Thymus (tissue), 11 donors: ENCODE measurements around the gene SEC61B. TPM values are rescaled to one million over a fixed set of nuclear protein-coding genes. Genes with fewer than 3 reads are reported as not detected.
A peak's percentile ranks its signal among the peaks of the same experiment; 100 is the strongest.

Experiments used
- DNase-seq, 9 donors: peaks; one replicate each; pipeline ENCODE4 v3.0.0-alpha.2; 2013; ENCODE audit warnings: low spot score in 9 of 9, low read depth in 6 of 9, missing footprints in 1 of 9
- H3K27ac ChIP-seq, 2 donors: one replicate each; pipeline ENCODE4 v1.5.1; 2013; ENCODE audit warnings: control low read depth in 1 of 2, low read depth in 1 of 2, low read length in 1 of 2, mild to moderate bottlenecking in 1 of 2, moderate library complexity in 1 of 2
- H3K27me3 ChIP-seq, 2 donors: one replicate each; pipeline ENCODE4 v1.5.1; 2013; ENCODE audit warnings: low read length in 1 of 2; ENCODE audit not compliant: control insufficient read depth in 2 of 2, insufficient read depth in 1 of 2
- H3K36me3 ChIP-seq, 2 donors: one replicate each; pipeline ENCODE4 v1.5.1; 2013; ENCODE audit warnings: low read length in 1 of 2, mild to moderate bottlenecking in 1 of 2, moderate library complexity in 1 of 2; ENCODE audit not compliant: control insufficient read depth in 2 of 2, insufficient read depth in 2 of 2
- H3K4me1 ChIP-seq, 2 donors: one replicate each; pipeline ENCODE4 v1.5.1; 2013; ENCODE audit warnings: low read length in 2 of 2; ENCODE audit not compliant: control insufficient read depth in 2 of 2, insufficient read depth in 2 of 2
- H3K4me3 ChIP-seq, 2 donors: one replicate each; pipeline ENCODE4 v1.5.1; 2013; ENCODE audit warnings: low read length in 2 of 2, control low read depth in 1 of 2, mild to moderate bottlenecking in 1 of 2
- H3K9me3 ChIP-seq, 2 donors: one replicate each; pipeline ENCODE4 v1.5.1; 2013; ENCODE audit warnings: low read length in 1 of 2, mild to moderate bottlenecking in 1 of 2; ENCODE audit not compliant: control insufficient read depth in 2 of 2, insufficient read depth in 1 of 2
- WGBS: extraction: QIAGEN DNeasy Blood & Tissue Kit; methylation state at CpG from one replicate; pipeline ENCODE4 v1.1.7; 2013; 5-methylcytosine and 5-hydroxymethylcytosine counted together
- polyA plus RNA-seq: library from polyadenylated mRNA; stranded (reverse); fragments of 200-250 nt; gene quantifications from one replicate; pipeline ENCODE4 v1.2.3, GENCODE V29; 2013
- total RNA-seq: library from RNA; stranded (reverse); fragments of 120-200 nt; gene quantifications from one replicate; pipeline ENCODE4 v1.2.4, GENCODE V29; 2013
- donor health status: healthy.

Gene SEC61B
- total and polyA plus RNA-seq, 2 donors: 197 to 340 TPM

DNA sequence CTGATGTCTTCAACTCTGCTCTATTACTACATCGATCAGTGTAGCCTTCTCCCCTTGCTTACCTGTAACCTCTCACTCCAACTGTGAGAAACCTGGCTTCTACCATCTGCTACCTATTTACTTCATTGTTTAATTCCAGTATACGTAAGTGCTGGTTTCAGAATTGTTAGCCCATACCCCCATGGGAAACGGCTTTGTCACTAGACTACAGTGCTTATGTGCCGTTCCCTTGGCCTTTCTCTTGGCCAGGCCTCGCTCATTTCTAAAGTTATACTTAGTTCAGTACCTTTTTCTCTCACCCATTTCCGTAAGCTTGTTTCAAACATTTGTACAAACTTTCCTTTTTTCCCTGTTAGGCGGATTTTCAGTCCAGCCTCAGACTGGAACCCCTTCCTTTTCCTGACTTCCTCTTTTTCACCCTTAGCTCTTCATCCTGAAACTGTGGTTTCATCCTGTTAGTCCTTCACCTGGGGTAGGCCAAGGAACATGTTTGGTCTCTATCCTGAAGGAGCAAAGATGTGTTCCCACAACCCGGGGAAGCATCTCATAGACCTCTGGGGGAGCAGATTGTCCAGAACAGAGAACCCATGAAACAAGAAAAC lies 22.0 kb upstream of the SEC61B start:
- no peaks in the 10 kb centered on the region for H3K9me3 ChIP-seq
- no peaks in the 10 kb centered on the region for H3K27me3 ChIP-seq
- H3K36me3 ChIP-seq: no peaks in the 10 kb centered on the region
- H3K4me3 ChIP-seq: no peak overlapping the region
- 97% methylated on average over 8 of the region's 8 CpGs for WGBS
- H3K4me1 ChIP-seq: no peaks in the 10 kb centered on the region
- DNase-seq: no peak
- H3K27ac ChIP-seq: no peak overlapping the region

DNA sequence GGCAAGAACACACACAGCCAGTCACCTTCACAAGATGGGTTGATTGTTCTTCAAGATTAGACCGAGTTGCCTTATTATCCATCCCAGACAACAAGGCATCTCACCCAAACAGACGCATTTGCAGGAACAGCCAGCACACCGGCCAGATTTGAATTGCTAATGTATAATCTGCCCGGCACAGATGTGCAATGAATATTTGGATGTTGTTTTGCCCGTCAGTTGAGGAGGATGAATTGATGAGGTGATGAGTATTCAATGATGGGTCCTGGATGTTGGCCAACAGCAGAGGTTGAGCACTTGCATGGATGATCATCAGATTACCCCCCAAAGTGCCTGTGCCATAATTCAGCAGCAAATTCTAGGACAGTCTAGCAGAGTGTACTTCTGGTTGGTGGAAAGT lies 20.5 kb upstream of the SEC61B start:
- Histone ChIP-seq H3K27ac (no peak overlapping the region), H3K27me3 (no peaks in the 10 kb centered on the region), H3K9me3 (no peaks in the 10 kb centered on the region), H3K4me3 (no peak overlapping the region), H3K4me1 (no peaks in the 10 kb centered on the region), H3K36me3 (no peaks in the 10 kb centered on the region)
- DNase-seq: no peak
- WGBS: 94% methylated on average over 5 of the region's 5 CpGs

GRCh38 chr9:99210572-99210971 lies 11.5 kb upstream of the SEC61B start:
- peaks cover 0 to 9% of the 10 kb centered on the region in 2 donors for H3K9me3 ChIP-seq

GRCh38 chr9:99211746-99212145 lies 10.3 kb upstream of the SEC61B start:
- no peak overlapping the region for H3K27ac ChIP-seq
- H3K9me3 ChIP-seq: peaks cover 0 to 9% of the 10 kb centered on the region in 2 donors
- peaks cover 4 to 7% of the 10 kb centered on the region in 2 donors for H3K36me3 ChIP-seq
- no peaks in the 10 kb centered on the region for H3K4me1 ChIP-seq
- no peaks in the 10 kb centered on the region for H3K27me3 ChIP-seq
- DNase-seq: no peak
- WGBS: 95% methylated on average over 1 of the region's 1 CpG
- H3K4me3 ChIP-seq: no peak overlapping the region

More at GRCh38 chr9:99210572-99210971, 11.5 kb upstream of the SEC61B start:
- Histone ChIP-seq H3K27me3 (no peaks in the 10 kb centered on the region), H3K4me3 (no peak overlapping the region), H3K36me3 (peaks cover 4 to 7% of the 10 kb centered on the region in 2 donors), H3K4me1 (no peaks in the 10 kb centered on the region), H3K27ac (no peak overlapping the region)
- no peak for DNase-seq

GRCh38 chr9:99213197-99213596 lies 8.9 kb upstream of the SEC61B start:
- no peaks in the 10 kb centered on the region for H3K27me3 ChIP-seq
- H3K27ac ChIP-seq: no peak overlapping the region
- H3K36me3 ChIP-seq: peaks cover 9 to 18% of the 10 kb centered on the region in 2 donors
- H3K4me1 ChIP-seq: no peaks in the 10 kb centered on the region
- WGBS: 56% methylated on average over 1 of the region's 1 CpG
- DNase-seq: no peak
- peaks cover 0 to 9% of the 10 kb centered on the region in 2 donors for H3K9me3 ChIP-seq
- no peak overlapping the region for H3K4me3 ChIP-seq

GRCh38 chr9:99216073-99216472 lies 6.0 kb upstream of the SEC61B start:
- Histone ChIP-seq H3K27me3 (no peaks in the 10 kb centered on the region), H3K4me1 (peaks cover 7 to 11% of the 10 kb centered on the region in 2 donors), H3K9me3 (peaks cover 0 to 9% of the 10 kb centered on the region in 2 donors), H3K36me3 (peaks cover 12 to 25% of the 10 kb centered on the region in 2 donors), H3K4me3 (no peak overlapping the region), H3K27ac (no peak overlapping the region)
- 100% methylated on average over 1 of the region's 1 CpG for WGBS
- DNase-seq: no peak

DNA sequence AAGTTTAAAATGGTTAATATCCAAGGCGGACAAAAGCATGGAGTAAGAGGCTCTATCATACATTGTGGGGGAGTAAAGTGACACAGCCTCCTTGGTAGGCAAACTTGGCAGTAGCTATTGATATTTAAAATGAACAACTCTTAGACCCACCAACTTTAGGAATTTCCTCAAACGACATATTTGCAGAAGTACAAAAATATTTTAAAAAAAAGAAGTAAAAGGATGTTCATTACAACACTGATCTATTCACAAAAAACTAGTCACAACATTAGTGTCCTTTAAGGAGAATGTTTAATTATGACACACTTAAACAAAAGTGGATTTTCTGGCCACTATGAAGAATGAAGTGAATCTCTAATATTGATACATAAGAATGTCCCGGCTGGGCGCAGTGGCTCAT lies 2.1 kb upstream of the SEC61B start:
- Histone ChIP-seq H3K4me1 (peaks cover 14 to 24% of the 10 kb centered on the region in 2 donors), H3K27me3 (no peaks in the 10 kb centered on the region)
- 85% methylated on average over 4 of the region's 4 CpGs for WGBS

DNA sequence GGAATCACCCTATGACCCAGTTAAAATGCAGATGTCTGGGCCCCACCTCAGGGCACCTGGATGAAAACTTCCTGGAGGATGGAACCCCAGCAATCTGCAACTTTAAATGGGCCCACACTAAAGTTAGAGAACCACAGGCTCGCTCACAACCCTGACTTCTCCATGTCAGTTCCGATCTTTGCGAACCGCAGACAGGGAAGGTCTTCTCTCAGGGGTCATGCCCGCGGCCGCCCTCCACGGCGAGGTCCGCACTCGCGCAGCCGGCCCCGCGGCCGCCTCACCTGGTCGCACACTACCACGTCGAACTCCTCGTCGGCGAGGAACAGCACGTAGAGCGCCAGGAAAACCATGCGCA lies 839 bp upstream of the SEC61B start:
- H3K9me3 ChIP-seq: no peaks in the 10 kb centered on the region
- peak in 1 of 9 donors; percentile 29 for DNase-seq
- no peaks in the 10 kb centered on the region for H3K27me3 ChIP-seq
- peaks cover 14 to 24% of the 10 kb centered on the region in 2 donors for H3K4me1 ChIP-seq
- H3K4me3 ChIP-seq: peak overlapping the region; percentile 79 to 93
- WGBS: under 1% methylated on average over 25 of the region's 25 CpGs
- peaks cover 15 to 43% of the 10 kb centered on the region in 2 donors for H3K36me3 ChIP-seq
- peak overlapping the region in 1 of 2 donors; percentile 91 for H3K27ac ChIP-seq

More for the DNA sequence above, 2.1 kb upstream of the SEC61B start:
- Histone ChIP-seq H3K9me3 (no peaks in the 10 kb centered on the region), H3K36me3 (peaks cover 15 to 38% of the 10 kb centered on the region in 2 donors), H3K4me3 (no peak overlapping the region), H3K27ac (no peak overlapping the region)
- DNase-seq: no peak

DNA sequence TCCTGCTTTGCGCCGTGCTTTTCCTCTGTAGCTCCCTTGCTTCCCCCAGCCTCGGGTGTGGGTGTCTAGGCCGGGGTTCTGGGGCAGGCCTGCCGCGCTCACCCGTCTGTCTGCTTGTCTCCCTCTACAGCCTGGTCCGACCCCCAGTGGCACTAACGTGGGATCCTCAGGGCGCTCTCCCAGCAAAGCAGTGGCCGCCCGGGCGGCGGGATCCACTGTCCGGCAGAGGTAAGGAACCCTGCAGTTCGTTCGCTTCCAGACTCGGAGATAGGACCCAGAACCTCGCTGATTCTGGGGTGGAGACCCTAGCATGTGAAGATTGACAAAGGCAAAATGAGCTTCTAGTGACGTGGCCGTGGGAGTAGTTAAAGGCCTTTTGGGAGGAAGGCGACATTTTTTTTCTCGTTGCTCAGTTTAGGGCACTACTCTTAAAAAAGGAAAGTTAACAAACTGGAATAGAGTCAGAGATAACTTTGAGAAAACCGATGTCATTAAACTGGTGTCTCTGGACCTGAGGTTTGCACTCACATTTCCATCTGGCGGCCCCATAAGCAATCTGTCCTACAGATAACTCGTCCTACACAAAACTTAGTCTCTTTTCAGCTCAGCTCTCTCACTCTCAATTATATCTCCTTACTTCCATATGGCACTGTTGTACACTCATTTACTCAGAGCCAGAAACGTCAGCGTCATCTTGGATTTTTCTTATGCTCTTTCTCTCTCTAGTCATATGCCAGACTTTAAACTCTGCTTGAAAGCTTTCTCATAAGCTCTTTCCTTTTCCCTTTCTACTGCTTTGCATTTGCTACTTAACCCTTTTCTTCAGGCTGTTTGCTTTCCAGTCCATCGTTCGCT lies 561 bp downstream of the SEC61B start:
- H3K27ac ChIP-seq: peak overlapping the region; percentile 94 to 98
- H3K4me3 ChIP-seq: peak overlapping the region; percentile 79 to 93
- no peaks in the 10 kb centered on the region for H3K9me3 ChIP-seq
- no peak for DNase-seq
- H3K27me3 ChIP-seq: no peaks in the 10 kb centered on the region
- H3K4me1 ChIP-seq: peaks cover 14 to 24% of the 10 kb centered on the region in 2 donors
- 11% methylated on average over 30 of the region's 30 CpGs for WGBS
- H3K36me3 ChIP-seq: peaks cover 15 to 46% of the 10 kb centered on the region in 2 donors
